Panc1 (cell line): ENCODE measurements around the gene WNT3. TPM values are rescaled to one million over a fixed set of nuclear protein-coding genes. Genes with fewer than 3 reads are reported as not detected.

Experiments
- ATAC-seq: fragments of 200-7000 bp; cut with Tn5 transposase; 2 replicates; pipeline ENCODE4 v1.9.1; 2020; ENCODE audit warnings: mild to moderate bottlenecking, moderate library complexity
- BruUV-seq: library from RNA; stranded (reverse); fragments of 400-500 nt; replicated peaks from 2 replicates; lab custom pipeline; 2021; lab: Mats Ljungman, UMichigan
- CTCF ChIA-PET: fragments of 300-600 bp; sonication (Branson Sonifier 250); formaldehyde crosslinking; loops from one replicate; lab custom pipeline; 2022; ENCODE audit warnings: antibody characterized with exemption; lab: Charles Lee
- POLR2A ChIA-PET: fragments of 300-600 bp; sonication (Branson Sonifier 250); formaldehyde crosslinking; loops from one replicate; lab custom pipeline; 2022; ENCODE audit warnings: antibody characterized with exemption; lab: Charles Lee
- DNase-seq: peaks from one replicate; pipeline ENCODE4 v3.0.0-alpha.2; 2010; ENCODE audit warnings: low read depth, low spot score
- H3K27ac ChIP-seq: 2 replicates; pipeline ENCODE4 v1.5.1; 2011; ENCODE audit warnings: mild to moderate bottlenecking, low read length, inconsistent platforms
- H3K27me3 ChIP-seq: fragments of 200-500 bp; sonication (Bioruptor generic); 2 replicates; pipeline ENCODE4 v1.6.0; 2014; ENCODE audit warnings: low read length, inconsistent platforms; ENCODE audit not compliant: control insufficient read depth, insufficient read depth
- H3K36me3 ChIP-seq: fragments of 200-500 bp; sonication (Bioruptor generic); 2 replicates; pipeline ENCODE4 v1.5.1; 2014; ENCODE audit warnings: inconsistent platforms, mild to moderate bottlenecking, low read length, moderate library complexity; ENCODE audit not compliant: control insufficient read depth, insufficient read depth
- H3K4me1 ChIP-seq: 2 replicates; pipeline ENCODE4 v1.5.1; 2011; ENCODE audit warnings: inconsistent platforms, mild to moderate bottlenecking, low read length, moderate library complexity; ENCODE audit not compliant: control insufficient read depth, insufficient read depth
- H3K4me3 ChIP-seq, 2 experiments: 2 replicates each; pipeline ENCODE4 v1.5.1; 2011 to 2012; ENCODE audit warnings: low read depth in 2 of 2, low read length in 2 of 2, mild to moderate bottlenecking in 2 of 2, inconsistent platforms in 1 of 2, moderate library complexity in 1 of 2
- H3K9me3 ChIP-seq: fragments of 200-500 bp; sonication (Bioruptor generic); 2 replicates; pipeline ENCODE4 v1.5.1; 2014; ENCODE audit warnings: low read depth, mild to moderate bottlenecking, inconsistent platforms, low read length, moderate library complexity; ENCODE audit not compliant: control insufficient read depth, insufficient read depth
- POLR2AphosphoS5 ChIP-seq: IDR thresholded peaks from 2 replicates; pipeline ENCODE4 v1.6.1; 2012; ENCODE audit warnings: mild to moderate bottlenecking, low read depth, low read length, moderate library complexity
- REST ChIP-seq, 2 experiments: IDR thresholded peaks; 2 replicates each; pipeline ENCODE4 v1.6.1; 2011 to 2012; ENCODE audit warnings: low read depth in 2 of 2, control low read depth in 1 of 2, low read length in 1 of 2, mild to moderate bottlenecking in 1 of 2, moderate library complexity in 1 of 2; ENCODE audit not compliant: insufficient read depth in 1 of 2
- SIN3A ChIP-seq: IDR thresholded peaks from 2 replicates; pipeline ENCODE4 v1.6.1; 2012; ENCODE audit warnings: low read depth, mild to moderate bottlenecking, low read length, moderate library complexity, borderline replicate concordance; ENCODE audit not compliant: insufficient read depth
- TCF7L2 ChIP-seq: IDR thresholded peaks from 2 replicates; pipeline ENCODE4 v1.6.1; 2011; ENCODE audit warnings: mild to moderate bottlenecking, low read depth, low read length, inconsistent platforms
- in situ Hi-C: cut with HindIII; loops from 2 replicates; pipeline ENCODE4 v1.10.0; 2016; ENCODE audit warnings: low sequenced_read_pairs, low pct_unique_long_range_greater_than_20kb
- intact Hi-C: fragments of 100-400 bp; cut with micrococcal nuclease; formaldehyde crosslinking; loops from one replicate; pipeline ENCODE4 v1.10.0; 2022; ENCODE audit not compliant: unreplicated experiment
- total RNA-seq: library from RNA; stranded (reverse); gene quantifications from one replicate; pipeline ENCODE4 v1.2.1, GENCODE V29; 2021; ENCODE audit not compliant: unreplicated experiment
- TF ChIP-seq, protein P1 (sequence below): fragments of 450-650 bp; IDR thresholded peaks from 2 replicates; pipeline ENCODE4 v1.5.1; 2017; ENCODE audit warnings: mild to moderate bottlenecking

The WNT3 gene
- total RNA-seq, 1 experiment from 2014 or later: 3.4 TPM

DNA sequence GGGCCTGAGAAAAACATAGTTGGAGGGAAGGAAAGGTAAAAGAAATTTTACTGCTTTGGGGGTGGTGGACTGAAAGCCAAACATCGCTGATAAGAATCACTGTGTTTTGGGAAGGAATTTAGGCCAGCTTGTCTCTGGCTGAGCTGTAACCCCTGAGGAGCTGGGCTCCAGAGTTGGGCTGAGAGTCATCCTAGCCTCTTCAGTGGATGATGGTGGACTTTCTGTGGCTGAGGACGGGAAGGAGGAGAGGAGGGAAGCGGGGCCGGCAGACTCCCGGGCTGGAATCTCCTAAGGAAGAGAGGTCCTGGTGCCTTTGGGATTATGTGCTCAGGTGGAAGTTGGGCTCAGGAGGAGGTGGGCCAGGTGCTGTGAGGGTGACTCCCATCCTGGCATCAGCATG lies 41.5 kb upstream of the WNT3 start:
- Histone ChIP-seq H3K9me3 (no peaks in the 10 kb centered on the region), H3K36me3 (no peaks in the 10 kb centered on the region), H3K4me3 (no peak overlapping the region), H3K27me3 (no peaks in the 10 kb centered on the region), H3K4me1 (no peaks in the 10 kb centered on the region), H3K27ac (no peak overlapping the region)
- TF ChIP-seq, protein P1, sequence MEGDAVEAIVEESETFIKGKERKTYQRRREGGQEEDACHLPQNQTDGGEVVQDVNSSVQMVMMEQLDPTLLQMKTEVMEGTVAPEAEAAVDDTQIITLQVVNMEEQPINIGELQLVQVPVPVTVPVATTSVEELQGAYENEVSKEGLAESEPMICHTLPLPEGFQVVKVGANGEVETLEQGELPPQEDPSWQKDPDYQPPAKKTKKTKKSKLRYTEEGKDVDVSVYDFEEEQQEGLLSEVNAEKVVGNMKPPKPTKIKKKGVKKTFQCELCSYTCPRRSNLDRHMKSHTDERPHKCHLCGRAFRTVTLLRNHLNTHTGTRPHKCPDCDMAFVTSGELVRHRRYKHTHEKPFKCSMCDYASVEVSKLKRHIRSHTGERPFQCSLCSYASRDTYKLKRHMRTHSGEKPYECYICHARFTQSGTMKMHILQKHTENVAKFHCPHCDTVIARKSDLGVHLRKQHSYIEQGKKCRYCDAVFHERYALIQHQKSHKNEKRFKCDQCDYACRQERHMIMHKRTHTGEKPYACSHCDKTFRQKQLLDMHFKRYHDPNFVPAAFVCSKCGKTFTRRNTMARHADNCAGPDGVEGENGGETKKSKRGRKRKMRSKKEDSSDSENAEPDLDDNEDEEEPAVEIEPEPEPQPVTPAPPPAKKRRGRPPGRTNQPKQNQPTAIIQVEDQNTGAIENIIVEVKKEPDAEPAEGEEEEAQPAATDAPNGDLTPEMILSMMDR: no peak
- TF ChIP-seq POLR2AphosphoS5: no peak
- no peak for TF ChIP-seq SIN3A
- POLR2A ChIA-PET: no interaction called here
- intact Hi-C loops (no loop called here), in situ Hi-C loops (no loop called here)
- no TSS peak for BruUV-seq
- DNase-seq (no peak), ATAC-seq (no peak)
- CTCF ChIA-PET: no interaction called here

DNA sequence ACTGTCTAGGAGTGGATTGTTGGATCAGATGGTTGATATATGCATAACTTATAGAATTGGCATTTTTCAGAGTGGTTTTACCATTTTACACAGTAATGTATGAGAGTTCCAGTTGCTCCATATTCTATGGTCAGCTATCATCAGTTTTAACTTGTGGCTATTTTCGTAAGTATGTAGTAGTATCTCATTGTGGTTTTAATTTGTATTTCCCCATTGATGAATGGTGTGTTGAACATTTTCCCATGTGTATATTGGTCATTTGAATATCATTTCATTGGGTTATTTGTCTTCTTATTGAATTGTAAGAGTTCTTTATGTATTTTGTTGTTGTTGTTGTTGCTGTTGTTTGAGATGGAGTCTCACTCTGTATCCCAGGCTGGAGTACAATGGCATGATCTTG lies 39.1 kb upstream of the WNT3 start:
- intact Hi-C loops (no loop called here), in situ Hi-C loops (no loop called here)
- ATAC-seq (no peak), DNase-seq (no peak)
- ChIA-PET CTCF (interaction anchor here (0.6 kb wide), 1 partner anchor 124 kb away, joined by 3 read pairs; no protein-coding TSS in a partner anchor), POLR2A (interaction anchor here (0.6 kb wide), 1 partner anchor 102 kb away, joined by 6 read pairs; no protein-coding TSS in a partner anchor)
- no TSS peak for BruUV-seq
- Histone ChIP-seq H3K4me3 (no peak overlapping the region), H3K9me3 (no peaks in the 10 kb centered on the region), H3K36me3 (no peaks in the 10 kb centered on the region), H3K27me3 (no peaks in the 10 kb centered on the region), H3K27ac (no peak overlapping the region), H3K4me1 (no peaks in the 10 kb centered on the region)
- TF ChIP-seq TCF7L2 (no peak), POLR2AphosphoS5 (no peak), SIN3A (no peak), REST (IDR thresholded peaks at IDR 0.05; ENCODE audit: insufficient read depth in 1 of 2, low read depth in 2 of 2, low read length in 1 of 2) (no peak)
- TF ChIP-seq, protein P1: no peak
